ENCODE results near the gene MPZL2. TPM values are rescaled to one million over a fixed set of nuclear protein-coding genes. Genes with fewer than 3 reads are reported as not detected.

Gene MPZL2
- total RNA-seq, 1 experiment from 2014 or later: 69.9 TPM

GRCh38 chr11:118209033-118209432 lies 55.1 kb downstream of the MPZL2 start:
- Histone ChIP-seq H3K27me3 (replicated peaks; ENCODE audit: control insufficient read depth, insufficient read depth, low read length) (no peaks in the 10 kb centered on the region), H3K4me3 (ENCODE audit: low read depth, low read length) (no peak overlapping the region), H3K4me1 (peaks cover 76% of the 10 kb centered on the region), H3K36me3 (ENCODE audit: control insufficient read depth, insufficient read depth, low read length) (no peaks in the 10 kb centered on the region), H3K9me3 (no peaks in the 10 kb centered on the region)
- CTCF ChIA-PET: interaction anchor here (0.9 kb wide), 1 partner anchor 11 kb away, joined by 5 read pairs; no protein-coding TSS in a partner anchor
- Mint-ChIP-seq H3K4me1 (ENCODE audit: low read depth, unreplicated experiment) (peaks cover 48% of the 10 kb centered on the region), H3K4me3 (ENCODE audit: unreplicated experiment) (no peak overlapping the region), H3K27me3 (ENCODE audit: insufficient read depth, unreplicated experiment) (no peaks in the 10 kb centered on the region), H3K27ac (ENCODE audit: unreplicated experiment) (no peak overlapping the region), H3K36me3 (ENCODE audit: insufficient read depth, unreplicated experiment) (peaks cover 9% of the 10 kb centered on the region), H3K9me3 (ENCODE audit: unreplicated experiment) (no peaks in the 10 kb centered on the region)
- DNase-seq: no peak
- intact Hi-C loops (cut with micrococcal nuclease; ENCODE audit: unreplicated experiment): no loop called here
- POLR2A ChIA-PET: no interaction called here
- BruUV-seq (replicated peaks): no TSS peak
- TF ChIP-seq, protein P1, sequence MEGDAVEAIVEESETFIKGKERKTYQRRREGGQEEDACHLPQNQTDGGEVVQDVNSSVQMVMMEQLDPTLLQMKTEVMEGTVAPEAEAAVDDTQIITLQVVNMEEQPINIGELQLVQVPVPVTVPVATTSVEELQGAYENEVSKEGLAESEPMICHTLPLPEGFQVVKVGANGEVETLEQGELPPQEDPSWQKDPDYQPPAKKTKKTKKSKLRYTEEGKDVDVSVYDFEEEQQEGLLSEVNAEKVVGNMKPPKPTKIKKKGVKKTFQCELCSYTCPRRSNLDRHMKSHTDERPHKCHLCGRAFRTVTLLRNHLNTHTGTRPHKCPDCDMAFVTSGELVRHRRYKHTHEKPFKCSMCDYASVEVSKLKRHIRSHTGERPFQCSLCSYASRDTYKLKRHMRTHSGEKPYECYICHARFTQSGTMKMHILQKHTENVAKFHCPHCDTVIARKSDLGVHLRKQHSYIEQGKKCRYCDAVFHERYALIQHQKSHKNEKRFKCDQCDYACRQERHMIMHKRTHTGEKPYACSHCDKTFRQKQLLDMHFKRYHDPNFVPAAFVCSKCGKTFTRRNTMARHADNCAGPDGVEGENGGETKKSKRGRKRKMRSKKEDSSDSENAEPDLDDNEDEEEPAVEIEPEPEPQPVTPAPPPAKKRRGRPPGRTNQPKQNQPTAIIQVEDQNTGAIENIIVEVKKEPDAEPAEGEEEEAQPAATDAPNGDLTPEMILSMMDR (IDR thresholded peaks at IDR 0.05; ENCODE audit: insufficient read depth in 1 of 2, low read depth in 1 of 2, low read length in 1 of 2, severe bottlenecking in 1 of 2, unreplicated experiment in 1 of 2): no peak

DNA sequence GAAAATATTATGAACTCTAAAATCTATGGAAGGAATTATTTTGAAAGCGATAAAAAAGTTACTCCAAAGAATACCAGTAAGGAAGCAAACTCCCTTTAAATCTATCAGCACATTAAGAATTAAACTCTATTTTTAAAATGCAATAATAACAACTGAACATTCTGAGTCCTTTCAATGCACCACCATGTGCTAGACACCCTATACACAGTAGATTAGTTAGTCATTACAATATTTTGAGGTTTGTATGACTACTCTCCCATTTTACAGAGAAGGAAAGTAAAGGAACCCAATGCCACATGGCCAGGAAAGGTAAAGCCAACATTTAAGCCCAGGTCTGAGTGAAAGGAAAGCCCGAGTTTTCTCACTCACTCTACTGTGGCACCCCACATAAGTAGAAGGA lies 57.0 kb downstream of the MPZL2 start:
- no TSS peak for BruUV-seq (replicated peaks)
- H3K27me3 ChIP-seq (replicated peaks; ENCODE audit: control insufficient read depth, insufficient read depth, low read length): no peaks in the 10 kb centered on the region
- H3K27me3 Mint-ChIP-seq (ENCODE audit: insufficient read depth, unreplicated experiment): no peaks in the 10 kb centered on the region

GRCh38 chr11:118206391-118207031 lies 57.6 kb downstream of the MPZL2 start:
- DNase-seq: no peak
- H3K27me3 Mint-ChIP-seq (ENCODE audit: insufficient read depth, unreplicated experiment): no peaks in the 10 kb centered on the region
- H3K4me1 Mint-ChIP-seq (ENCODE audit: low read depth, unreplicated experiment): peaks cover 23% of the 10 kb centered on the region
- CTCF ChIA-PET: interaction anchor here (1.1 kb wide), 1 partner anchor 8 kb away, joined by 3 read pairs; no protein-coding TSS in a partner anchor
- Histone ChIP-seq H3K9me3 (no peaks in the 10 kb centered on the region), H3K36me3 (ENCODE audit: control insufficient read depth, insufficient read depth, low read length) (0 out of 2 replicates have a peak, but pooled peaks cover 2% of the 10 kb centered on the region), H3K27me3 (replicated peaks; ENCODE audit: control insufficient read depth, insufficient read depth, low read length) (no peaks in the 10 kb centered on the region), H3K4me1 (peaks cover 77% of the 10 kb centered on the region), H3K4me3 (ENCODE audit: low read depth, low read length) (no peak overlapping the region)
- no TSS peak for BruUV-seq (replicated peaks)
- no peaks in the 10 kb centered on the region for H3K9me3 Mint-ChIP-seq (ENCODE audit: unreplicated experiment)
- POLR2A ChIA-PET: no interaction called here
- H3K36me3 Mint-ChIP-seq (ENCODE audit: insufficient read depth, unreplicated experiment): no peaks in the 10 kb centered on the region
- H3K27ac Mint-ChIP-seq (ENCODE audit: unreplicated experiment): no peak overlapping the region
- no peak overlapping the region for H3K4me3 Mint-ChIP-seq (ENCODE audit: unreplicated experiment)
- TF ChIP-seq, protein P1 (IDR thresholded peaks at IDR 0.05; ENCODE audit: insufficient read depth in 1 of 2, low read depth in 1 of 2, low read length in 1 of 2, severe bottlenecking in 1 of 2, unreplicated experiment in 1 of 2): no peak
- intact Hi-C loops (cut with micrococcal nuclease; ENCODE audit: unreplicated experiment): no loop called here

More for the DNA sequence above, 57.0 kb downstream of the MPZL2 start:
- TF ChIP-seq, protein P1 (IDR thresholded peaks at IDR 0.05; ENCODE audit: insufficient read depth in 1 of 2, low read depth in 1 of 2, low read length in 1 of 2, severe bottlenecking in 1 of 2, unreplicated experiment in 1 of 2): no peak
- H3K4me1 Mint-ChIP-seq (ENCODE audit: low read depth, unreplicated experiment): peaks cover 29% of the 10 kb centered on the region
- no peak overlapping the region for H3K4me3 ChIP-seq (ENCODE audit: low read depth, low read length)
- intact Hi-C loops (cut with micrococcal nuclease; ENCODE audit: unreplicated experiment): no loop called here
- peaks cover 77% of the 10 kb centered on the region for H3K4me1 ChIP-seq
- H3K36me3 Mint-ChIP-seq (ENCODE audit: insufficient read depth, unreplicated experiment): peaks cover 3% of the 10 kb centered on the region
- POLR2A ChIA-PET: no interaction called here
- H3K9me3 ChIP-seq: no peaks in the 10 kb centered on the region
- H3K9me3 Mint-ChIP-seq (ENCODE audit: unreplicated experiment): no peaks in the 10 kb centered on the region
- DNase-seq: no peak
- CTCF ChIA-PET: interaction anchor here (1.1 kb wide), 1 partner anchor 9 kb away, joined by 3 read pairs; no protein-coding TSS in a partner anchor
- H3K4me3 Mint-ChIP-seq (ENCODE audit: unreplicated experiment): no peak overlapping the region
- no peaks in the 10 kb centered on the region for H3K36me3 ChIP-seq (ENCODE audit: control insufficient read depth, insufficient read depth, low read length)
- H3K27ac Mint-ChIP-seq (ENCODE audit: unreplicated experiment): no peak overlapping the region
